Activated CD4-positive, alpha-beta memory T cell treated with anti-CD3 and anti-CD28 coated beads, Interleukin-2, amount 10 ng/mL, durations not matched to agents 7 days and 5 days (primary cell): ENCODE measurements around the gene CHMP5. TPM values are rescaled to one million over a fixed set of nuclear protein-coding genes. Genes with fewer than 3 reads are reported as not detected.

ENCODE experiments used
- CTCF ChIA-PET: fragments of 350-600 bp; sonication (Branson Sonifier 250); formaldehyde crosslinking; loops from one replicate; lab custom pipeline; 2021; ENCODE audit warnings: antibody characterized with exemption, inconsistent platforms; lab: Charles Lee
- POLR2A ChIA-PET: fragments of 350-600 bp; sonication (Branson Sonifier 250); formaldehyde crosslinking; loops from one replicate; lab custom pipeline; 2021; ENCODE audit warnings: antibody characterized with exemption; lab: Charles Lee
- DNase-seq: peaks from one replicate; pipeline ENCODE4 v3.0.0-alpha.2; 2020
- H3K27ac Mint-ChIP-seq: one replicate; pipeline ENCODE4 v1.8.0; 2021; ENCODE audit warnings: mild to moderate bottlenecking, mixed read lengths
- H3K27me3 Mint-ChIP-seq: one replicate; pipeline ENCODE4 v1.8.0; 2021; ENCODE audit warnings: mixed read lengths
- H3K36me3 Mint-ChIP-seq: one replicate; pipeline ENCODE4 v1.8.0; 2021; ENCODE audit warnings: low read depth, mixed read lengths
- H3K4me1 Mint-ChIP-seq: one replicate; pipeline ENCODE4 v1.8.0; 2021; ENCODE audit warnings: mixed read lengths
- H3K4me3 Mint-ChIP-seq: one replicate; pipeline ENCODE4 v1.8.0; 2021; ENCODE audit warnings: mild to moderate bottlenecking, mixed read lengths
- H3K9me3 Mint-ChIP-seq: one replicate; pipeline ENCODE4 v1.8.0; 2021; ENCODE audit warnings: mixed read lengths
- total RNA-seq, 2 experiments: library from RNA; stranded (reverse); gene quantifications; one replicate each; pipeline ENCODE4 v1.2.3, GENCODE V29; 2021

CHMP5 gene
- total RNA-seq, 2 experiments from 2014 or later = 149 TPM

- CTCF ChIA-PET = interaction anchor here (1.3 kb wide), 1 partner anchor 9 kb away, joined by 3 read pairs; no protein-coding TSS in a partner anchor
- DNase-seq = no peak
- H3K27me3 Mint-ChIP-seq = peaks cover 8% of the 10 kb centered on the region
- no peaks in the 10 kb centered on the region for H3K9me3 Mint-ChIP-seq
- peaks cover 5% of the 10 kb centered on the region for H3K4me1 Mint-ChIP-seq
- no peaks in the 10 kb centered on the region for H3K36me3 Mint-ChIP-seq
- no peak overlapping the region for H3K27ac Mint-ChIP-seq
- POLR2A ChIA-PET = interaction anchor here (1.1 kb wide), 1 partner anchor 156 kb away, joined by 3 read pairs; no protein-coding TSS in a partner anchor
- H3K4me3 Mint-ChIP-seq = no peak overlapping the region
These were observed 33.3 kb upstream of the CHMP5 start for GRCh38 chr9:33231623-33231942.

DNA sequence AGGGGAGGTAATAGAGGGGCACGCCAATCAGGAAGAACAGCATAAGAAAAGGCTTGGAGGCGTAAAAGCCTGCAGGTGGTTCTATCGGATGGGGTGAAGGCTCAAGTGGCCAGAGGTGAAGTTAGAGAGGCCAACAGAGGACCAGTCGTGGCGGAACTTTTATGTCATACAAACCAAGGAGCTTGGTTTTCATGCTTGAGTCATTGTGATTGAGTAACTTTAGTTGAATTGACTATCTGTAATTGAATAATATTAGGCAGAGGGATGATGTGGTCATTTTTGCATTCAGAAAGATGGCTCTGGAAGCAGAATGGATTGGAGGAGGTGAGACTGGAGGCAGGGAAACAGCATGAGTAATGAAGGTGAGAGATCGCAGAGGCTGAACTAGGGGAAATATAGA is 32.0 kb upstream of the CHMP5 start:
- H3K27me3 Mint-ChIP-seq = peaks cover 8% of the 10 kb centered on the region
- H3K9me3 Mint-ChIP-seq = no peaks in the 10 kb centered on the region
- no peaks in the 10 kb centered on the region for H3K36me3 Mint-ChIP-seq
- ChIA-PET CTCF (interaction anchor here (1.1 to 1.5 kb wide), 2 partner anchors 8 to 62 kb away, joined by 3 read pairs; no protein-coding TSS in a partner anchor), POLR2A (interaction anchor here (1.2 to 1.8 kb wide), 2 partner anchors 26 to 65 kb away, joined by 3 to 4 read pairs; no protein-coding TSS in a partner anchor)
- H3K4me1 Mint-ChIP-seq = no peaks in the 10 kb centered on the region
- no peak overlapping the region for H3K27ac Mint-ChIP-seq
- no peak overlapping the region for H3K4me3 Mint-ChIP-seq
- no peak for DNase-seq

DNA sequence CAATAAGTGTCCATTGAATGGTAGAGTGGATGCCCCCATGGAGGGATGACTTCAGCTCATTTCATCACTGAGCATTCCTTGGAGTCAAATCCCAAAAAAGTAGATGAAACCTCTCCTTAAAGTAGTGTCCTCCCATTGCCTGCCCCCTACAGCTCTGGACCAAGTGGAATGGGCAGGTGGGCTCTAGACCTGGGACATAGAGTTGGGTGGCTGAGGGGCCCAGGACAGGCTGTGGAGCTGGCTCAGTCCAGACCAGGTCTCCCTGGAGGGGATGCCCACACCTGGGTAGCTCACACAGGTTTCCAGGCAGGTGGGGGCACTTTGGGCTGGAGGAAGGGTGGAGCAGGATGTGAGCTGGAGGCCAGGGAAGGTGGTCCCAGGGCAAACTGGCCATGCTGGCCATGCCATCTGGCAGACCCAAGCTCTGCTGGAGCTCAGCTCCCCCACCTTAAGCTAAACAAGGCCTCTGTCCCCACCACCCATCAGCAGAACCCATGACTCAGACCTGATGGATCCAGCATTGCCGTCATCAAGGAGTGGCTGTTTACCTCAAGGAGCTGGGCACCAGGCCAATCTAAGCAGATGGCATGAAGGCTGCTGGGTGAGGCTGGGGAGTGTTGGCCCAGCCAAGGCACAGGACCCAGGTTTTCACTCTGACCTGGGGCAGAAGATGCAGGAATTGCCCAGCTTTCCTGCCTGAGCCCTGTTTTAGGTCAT is 31.1 kb upstream of the CHMP5 start:
- no peak for DNase-seq
- H3K4me3 Mint-ChIP-seq = no peak overlapping the region
- POLR2A ChIA-PET = interaction anchor here (1.1 to 1.8 kb wide), 4 partner anchors 25 to 232 kb away, joined by 3 to 4 read pairs (median 3); partner anchors contain the start of gene APTX
- peaks cover 8% of the 10 kb centered on the region for H3K27me3 Mint-ChIP-seq
- CTCF ChIA-PET = interaction anchor here (1.1 to 1.5 kb wide), 2 partner anchors 9 to 63 kb away, joined by 3 read pairs; no protein-coding TSS in a partner anchor
- H3K9me3 Mint-ChIP-seq = no peaks in the 10 kb centered on the region
- H3K27ac Mint-ChIP-seq = no peak overlapping the region
- H3K36me3 Mint-ChIP-seq = no peaks in the 10 kb centered on the region
- H3K4me1 Mint-ChIP-seq = no peaks in the 10 kb centered on the region

GRCh38 chr9:33234511-33235467 is 30.1 kb upstream of the CHMP5 start:
- H3K4me3 Mint-ChIP-seq = no peak overlapping the region
- no peaks in the 10 kb centered on the region for H3K9me3 Mint-ChIP-seq
- ChIA-PET CTCF (interaction anchor here (1.0 to 1.5 kb wide), 2 partner anchors 9 to 64 kb away, joined by 3 to 4 read pairs; no protein-coding TSS in a partner anchor), POLR2A (interaction anchor here (0.7 to 1.6 kb wide), 4 partner anchors 8 to 233 kb away, joined by 3 read pairs; partner anchors contain the start of gene APTX)
- no peaks in the 10 kb centered on the region for H3K36me3 Mint-ChIP-seq
- H3K27ac Mint-ChIP-seq = no peak overlapping the region
- no peak for DNase-seq
- H3K27me3 Mint-ChIP-seq = peaks cover 8% of the 10 kb centered on the region
- H3K4me1 Mint-ChIP-seq = no peaks in the 10 kb centered on the region

GRCh38 chr9:33236571-33236970 is 28.3 kb upstream of the CHMP5 start:
- Mint-ChIP-seq H3K4me1 (no peaks in the 10 kb centered on the region), H3K36me3 (no peaks in the 10 kb centered on the region), H3K27ac (no peak overlapping the region), H3K27me3 (peaks cover 14% of the 10 kb centered on the region), H3K4me3 (no peak overlapping the region), H3K9me3 (no peaks in the 10 kb centered on the region)
- DNase-seq = no peak
- POLR2A ChIA-PET = interaction anchor here (0.9 kb wide), 1 partner anchor 28 kb away, joined by 3 read pairs; the partner anchor contains the start of genes BAG1 and CHMP5
- CTCF ChIA-PET = no interaction called here

DNA sequence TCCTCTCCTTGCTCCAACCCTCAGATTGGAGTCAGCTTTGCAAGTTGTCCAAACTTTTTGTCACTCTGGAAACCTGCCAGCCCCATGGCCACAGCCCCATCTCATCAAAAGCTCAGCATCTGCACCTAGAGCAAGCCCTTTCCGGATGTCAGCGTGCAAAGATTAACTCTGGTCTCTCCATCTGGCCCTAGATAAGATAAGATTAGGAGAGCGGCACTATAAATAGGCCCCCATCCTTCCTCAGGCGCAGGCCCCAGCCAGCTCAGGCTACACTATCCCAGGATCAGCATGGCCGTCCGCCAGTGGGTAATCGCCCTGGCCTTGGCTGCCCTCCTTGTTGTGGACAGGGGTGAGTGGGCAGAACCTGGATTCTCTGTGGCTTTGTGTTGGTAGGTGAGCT is 24.9 kb upstream of the CHMP5 start, which contains the start of gene SPINK4:
Gene SPINK4 (plus strand): TSS at position 247 of the 400 bp plus-strand sequence. CDS start 42 bp downstream, at position 289.
- H3K4me1 Mint-ChIP-seq = peaks cover 5% of the 10 kb centered on the region
- ChIA-PET CTCF (interaction anchor here (0.7 to 1.1 kb wide), 3 partner anchors 9 to 47 kb away, joined by 3 to 5 read pairs (median 3); no protein-coding TSS in a partner anchor), POLR2A (interaction anchor here (0.9 to 1.5 kb wide), 3 partner anchors 14 to 215 kb away, joined by 3 to 4 read pairs (median 3); partner anchors contain the start of gene DNAJA1)
- H3K4me3 Mint-ChIP-seq = no peak within 1 kb of the TSS
- H3K27ac Mint-ChIP-seq = no peak within 1 kb of the TSS
- H3K36me3 Mint-ChIP-seq = no peaks in the 10 kb centered on the region
- H3K9me3 Mint-ChIP-seq = no peaks in the 10 kb centered on the region
- no peak for DNase-seq
- peaks cover 14% of the 10 kb centered on the region for H3K27me3 Mint-ChIP-seq

DNA sequence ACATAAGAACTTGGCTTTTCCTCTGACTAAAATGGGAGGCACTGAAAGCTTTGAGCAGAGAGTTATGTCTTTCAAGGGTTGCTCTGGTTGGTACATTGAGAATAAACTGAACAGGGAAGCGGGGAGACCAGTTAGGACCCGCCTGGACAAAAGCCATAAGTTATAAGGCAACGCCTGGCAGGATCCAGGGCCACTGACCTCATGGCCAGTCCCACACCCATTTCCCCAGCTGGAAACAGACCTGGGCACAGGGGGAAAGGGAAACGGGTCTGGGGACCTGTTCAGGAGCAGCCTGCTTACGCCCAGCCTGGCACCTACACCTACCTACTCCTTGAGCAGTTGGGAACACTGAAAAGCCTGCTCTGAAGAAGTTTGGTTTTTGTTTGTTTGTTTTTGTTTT is 23.6 kb upstream of the CHMP5 start:
- ChIA-PET CTCF (interaction anchor here (1.1 to 1.9 kb wide), 2 partner anchors 10 to 15 kb away, joined by 3 to 7 read pairs; no protein-coding TSS in a partner anchor), POLR2A (interaction anchor here (1.5 kb wide), 1 partner anchor 217 kb away, joined by 4 read pairs; the partner anchor contains the start of gene DNAJA1)
- H3K27ac Mint-ChIP-seq = no peak overlapping the region
- peaks cover 5% of the 10 kb centered on the region for H3K4me1 Mint-ChIP-seq
- H3K9me3 Mint-ChIP-seq = no peaks in the 10 kb centered on the region
- no peaks in the 10 kb centered on the region for H3K36me3 Mint-ChIP-seq
- H3K4me3 Mint-ChIP-seq = no peak overlapping the region
- DNase-seq = no peak
- H3K27me3 Mint-ChIP-seq = peaks cover 9% of the 10 kb centered on the region

DNA sequence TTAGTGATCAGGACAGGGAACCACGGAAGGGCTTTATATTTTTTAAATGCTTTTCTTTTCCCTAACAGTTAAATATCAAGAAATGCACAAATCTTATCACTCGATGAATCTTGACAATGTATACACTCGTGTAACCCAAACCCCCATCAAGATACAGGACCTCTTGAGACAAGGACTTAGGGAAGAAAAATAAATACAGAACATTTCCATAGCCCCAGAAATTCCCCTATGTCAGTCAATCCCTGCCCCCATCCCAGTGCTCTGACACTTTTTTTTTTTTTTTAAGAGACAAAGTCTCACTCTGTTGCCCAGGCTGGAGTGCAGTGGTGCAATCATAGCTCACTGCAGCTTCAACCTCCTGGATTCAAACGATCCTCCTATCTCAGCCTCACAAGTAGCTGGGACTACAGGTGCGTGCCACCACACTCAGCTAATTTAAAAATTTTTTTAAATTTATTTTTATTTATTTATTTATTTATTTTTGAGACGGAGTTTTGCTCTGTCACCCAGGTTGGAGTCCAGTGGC is 22.2 kb upstream of the CHMP5 start:
- peaks cover 5% of the 10 kb centered on the region for H3K36me3 Mint-ChIP-seq
- H3K27ac Mint-ChIP-seq = no peak overlapping the region
- H3K9me3 Mint-ChIP-seq = no peaks in the 10 kb centered on the region
- POLR2A ChIA-PET = interaction anchor here (1.1 kb wide), 1 partner anchor 22 kb away, joined by 3 read pairs; the partner anchor contains the start of genes BAG1 and CHMP5
- H3K4me1 Mint-ChIP-seq = peaks cover 5% of the 10 kb centered on the region
- no peak overlapping the region for H3K4me3 Mint-ChIP-seq
- peaks cover 9% of the 10 kb centered on the region for H3K27me3 Mint-ChIP-seq
- no peak for DNase-seq
- CTCF ChIA-PET = interaction anchor here (1.9 kb wide), 1 partner anchor 16 kb away, joined by 7 read pairs; no protein-coding TSS in a partner anchor

DNA sequence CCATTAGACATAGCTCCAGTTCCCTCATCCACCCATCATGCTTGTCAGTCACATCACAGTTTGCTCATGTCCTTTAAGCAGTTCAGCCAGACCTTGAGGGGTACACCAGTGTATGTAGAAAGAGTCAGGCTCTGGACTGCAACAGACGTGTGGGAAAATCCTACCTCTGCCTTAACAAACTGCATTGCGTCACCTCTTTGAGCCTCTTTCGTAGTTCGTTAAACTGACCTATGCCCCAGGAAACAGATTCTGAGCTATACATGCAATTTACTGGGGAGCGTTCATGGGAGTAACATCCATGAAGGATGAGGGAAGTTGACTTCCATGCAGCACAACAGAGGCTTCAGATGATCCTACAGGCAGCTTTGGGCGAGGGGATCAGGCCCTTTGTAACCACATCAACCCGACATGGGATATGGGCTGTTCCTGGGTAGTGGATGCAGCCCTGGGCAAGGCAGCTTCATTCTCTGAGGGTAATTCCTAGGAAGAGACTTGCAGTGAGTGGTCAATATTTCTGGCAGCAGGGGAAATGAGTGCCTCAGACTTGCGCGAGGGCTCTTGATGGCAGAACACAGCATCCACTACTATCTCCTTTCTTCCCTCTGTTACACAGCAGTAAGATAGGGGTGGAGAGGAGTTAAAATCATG is 20.6 kb upstream of the CHMP5 start:
- CTCF ChIA-PET = no interaction called here
- Mint-ChIP-seq H3K4me1 (peaks cover 7% of the 10 kb centered on the region), H3K27me3 (peaks cover 9% of the 10 kb centered on the region), H3K9me3 (no peaks in the 10 kb centered on the region), H3K4me3 (no peak overlapping the region), H3K27ac (no peak overlapping the region), H3K36me3 (peaks cover 8% of the 10 kb centered on the region)
- no peak for DNase-seq
- POLR2A ChIA-PET = no interaction called here

DNA sequence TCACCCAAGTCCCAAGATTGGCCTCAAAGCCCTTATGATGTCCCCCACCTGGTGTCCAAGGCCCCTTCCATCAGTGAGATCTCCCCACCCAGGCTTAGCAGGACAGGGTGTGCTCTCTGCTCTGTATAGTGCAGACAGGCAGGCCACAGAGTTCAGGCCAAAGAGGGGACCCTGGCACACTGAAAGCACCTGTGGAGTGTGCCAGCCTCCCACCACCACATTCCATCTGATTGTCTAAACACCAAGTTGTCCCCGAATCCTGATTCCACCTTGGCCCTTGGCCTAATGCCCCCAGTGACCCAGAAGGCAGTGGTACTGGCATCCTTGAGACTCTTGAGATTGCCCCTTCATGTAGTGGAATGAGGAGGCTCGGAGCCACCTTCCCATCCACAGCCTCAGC is 19.5 kb upstream of the CHMP5 start:
- CTCF ChIA-PET = no interaction called here
- Mint-ChIP-seq H3K27ac (no peak overlapping the region), H3K27me3 (peaks cover 9% of the 10 kb centered on the region), H3K9me3 (no peaks in the 10 kb centered on the region), H3K36me3 (peaks cover 8% of the 10 kb centered on the region), H3K4me3 (no peak overlapping the region), H3K4me1 (peaks cover 10% of the 10 kb centered on the region)
- POLR2A ChIA-PET = no interaction called here
- DNase-seq = no peak

GRCh38 chr9:33246269-33246860 is 18.5 kb upstream of the CHMP5 start:
- Mint-ChIP-seq H3K36me3 (peaks cover 10% of the 10 kb centered on the region), H3K27me3 (peaks cover 4% of the 10 kb centered on the region), H3K9me3 (no peaks in the 10 kb centered on the region), H3K27ac (no peak overlapping the region), H3K4me1 (peaks cover 10% of the 10 kb centered on the region), H3K4me3 (no peak overlapping the region)
- ChIA-PET POLR2A (interaction anchor here (0.8 kb wide), 1 partner anchor 221 kb away, joined by 3 read pairs; the partner anchor contains the start of gene DNAJA1), CTCF (no interaction called here)
- DNase-seq = no peak
